Measurements from ENCODE around the gene SATB1. TPM values are rescaled to one million over a fixed set of nuclear protein-coding genes. Genes with fewer than 3 reads are reported as not detected.

SATB1 gene
- total RNA-seq, 1 experiment from 2014 or later, result 2.7 TPM

GRCh38 chr3:18308096-18308650 is 117.0 kb downstream of the SATB1 start:
- Histone ChIP-seq H3K4me3 (replicated peaks in 1 of 2; ENCODE audit: low read depth in 1 of 2, low read length in 2 of 2) (no peak overlapping the region), H3K27me3 (ENCODE audit: insufficient read depth, low read length) (no peaks in the 10 kb centered on the region), H4K20me1 (ENCODE audit: insufficient read depth) (no peaks in the 10 kb centered on the region), H3K9me3 (ENCODE audit: control insufficient read depth in 1 of 2, insufficient read depth in 1 of 2, low read depth in 1 of 2, low read length in 2 of 2) (no peaks in the 10 kb centered on the region), H3K27ac (ENCODE audit: low read depth, low read length) (no peak overlapping the region), H2AFZ (ENCODE audit: low read depth, low read length, poor library complexity, severe bottlenecking) (no peak overlapping the region), H3K79me2 (ENCODE audit: insufficient read depth, low read length) (no peaks in the 10 kb centered on the region), H3K4me1 (ENCODE audit: control insufficient read depth in 1 of 2, insufficient read depth in 2 of 2, low read length in 2 of 2) (no peaks in the 10 kb centered on the region), H3K9ac (ENCODE audit: low read length) (no peak overlapping the region), H3K36me3 (ENCODE audit: control insufficient read depth in 1 of 2, insufficient read depth in 2 of 2, low read length in 2 of 2) (no peaks in the 10 kb centered on the region), H3K9me2 (ENCODE audit: insufficient read depth) (no peaks in the 10 kb centered on the region), H3K4me2 (ENCODE audit: low read length) (no peak overlapping the region)
- ATAC-seq, result no peak
- intact Hi-C loops (cut with micrococcal nuclease), result no loop called here
- no peak for DNase-seq (ENCODE audit: low read depth, low spot score)
- no peak for TF ChIP-seq EZH2phosphoT487 (IDR thresholded peaks at IDR 0.05; ENCODE audit: borderline replicate concordance)
- TF ChIP-seq YY1 (IDR thresholded peaks at IDR 0.05; ENCODE audit: extremely low read depth, insufficient replicate concordance, low read depth, low read length), result no peak
- TF ChIP-seq ZNF274 (IDR thresholded peaks at IDR 0.05; ENCODE audit: low read depth, low read length), result no peak
- no peak for TF ChIP-seq ATF3 (IDR thresholded peaks at IDR 0.05)
- ChIA-PET RAD21 (ENCODE audit: low non-redundant PET in 1 of 2, low total read pairs in 2 of 2, uncharacterized antibody in 2 of 2, unreplicated experiment in 2 of 2) (no interaction called here), CTCF (no interaction called here), POLR2A (no interaction called here)
- BruUV-seq (replicated peaks), result no TSS peak

GRCh38 chr3:18307529-18307928 is 117.6 kb downstream of the SATB1 start:
- ATAC-seq (no peak), DNase-seq (ENCODE audit: low read depth, low spot score) (no peak)
- Histone ChIP-seq H3K27me3 (ENCODE audit: insufficient read depth, low read length) (no peaks in the 10 kb centered on the region), H3K4me2 (ENCODE audit: low read length) (no peak overlapping the region), H3K79me2 (ENCODE audit: insufficient read depth, low read length) (no peaks in the 10 kb centered on the region), H3K9me3 (ENCODE audit: control insufficient read depth in 1 of 2, insufficient read depth in 1 of 2, low read depth in 1 of 2, low read length in 2 of 2) (no peaks in the 10 kb centered on the region), H2AFZ (ENCODE audit: low read depth, low read length, poor library complexity, severe bottlenecking) (no peak overlapping the region), H3K36me3 (ENCODE audit: control insufficient read depth in 1 of 2, insufficient read depth in 2 of 2, low read length in 2 of 2) (no peaks in the 10 kb centered on the region), H3K4me1 (ENCODE audit: control insufficient read depth in 1 of 2, insufficient read depth in 2 of 2, low read length in 2 of 2) (no peaks in the 10 kb centered on the region), H3K27ac (ENCODE audit: low read depth, low read length) (no peak overlapping the region), H3K9me2 (ENCODE audit: insufficient read depth) (no peaks in the 10 kb centered on the region), H3K4me3 (replicated peaks in 1 of 2; ENCODE audit: low read depth in 1 of 2, low read length in 2 of 2) (no peak overlapping the region), H3K9ac (ENCODE audit: low read length) (no peak overlapping the region), H4K20me1 (ENCODE audit: insufficient read depth) (no peaks in the 10 kb centered on the region)
- BruUV-seq (replicated peaks), result no TSS peak
- RAD21 ChIA-PET (ENCODE audit: low non-redundant PET in 1 of 2, low total read pairs in 2 of 2, uncharacterized antibody in 2 of 2, unreplicated experiment in 2 of 2), result no interaction called here
- CTCF ChIA-PET, result no interaction called here
- POLR2A ChIA-PET, result no interaction called here
- intact Hi-C loops (cut with micrococcal nuclease), result no loop called here
- TF ChIP-seq ELF1 (IDR thresholded peaks at IDR 0.05; ENCODE audit: borderline replicate concordance, low read depth) (no peak), POLR2A (IDR thresholded peaks at IDR 0.05; ENCODE audit: borderline replicate concordance, extremely low read depth, insufficient read depth, insufficient read length) (no peak), EGR1 (IDR thresholded peaks at IDR 0.05; ENCODE audit: low read depth) (no peak), RAD21 (IDR thresholded peaks at IDR 0.05; ENCODE audit: low read depth) (no peak), ZFX (IDR thresholded peaks at IDR 0.05) (no peak), FOSL1 (IDR thresholded peaks at IDR 0.05; ENCODE audit: low read depth) (no peak), TCF7L2 (IDR thresholded peaks at IDR 0.05; ENCODE audit: borderline replicate concordance, extremely low read depth, insufficient read depth, insufficient read length) (no peak), SRF (IDR thresholded peaks at IDR 0.05; ENCODE audit: low read depth) (no peak), CBX3 (IDR thresholded peaks at IDR 0.05; ENCODE audit: low read depth) (no peak), SP1 (IDR thresholded peaks at IDR 0.05; ENCODE audit: low read depth) (no peak), YY1 (IDR thresholded peaks at IDR 0.05; ENCODE audit: extremely low read depth, insufficient replicate concordance, low read depth, low read length) (no peak), REST (IDR thresholded peaks at IDR 0.05; ENCODE audit: low read depth) (no peak), CEBPB (IDR thresholded peaks at IDR 0.05; ENCODE audit: low read depth) (no peak), POLR2AphosphoS5 (IDR thresholded peaks at IDR 0.05; ENCODE audit: low read depth, low read length) (no peak), EZH2phosphoT487 (IDR thresholded peaks at IDR 0.05; ENCODE audit: borderline replicate concordance) (no peak), ZNF274 (IDR thresholded peaks at IDR 0.05; ENCODE audit: low read depth, low read length) (no peak), MAX (IDR thresholded peaks at IDR 0.05) (no peak), EZH2 (IDR thresholded peaks at IDR 0.05) (no peak)
